PC-9 (cell line): ENCODE measurements around the gene TCHHL1. TPM values are rescaled to one million over a fixed set of nuclear protein-coding genes. Genes with fewer than 3 reads are reported as not detected.
A peak's percentile ranks its signal among the peaks of the same experiment; 100 is the strongest.

ENCODE experiments used
- BruUV-seq: library from RNA; stranded (reverse); fragments of 400-500 nt; replicated peaks from 2 replicates; lab custom pipeline; 2021; lab: Mats Ljungman, UMichigan
- CTCF ChIA-PET: fragments of 300-600 bp; sonication (Branson Sonifier 250); formaldehyde crosslinking; loops from one replicate; lab custom pipeline; 2022; ENCODE audit warnings: antibody characterized with exemption; lab: Charles Lee
- POLR2A ChIA-PET: fragments of 300-600 bp; sonication (Branson Sonifier 250); formaldehyde crosslinking; loops from one replicate; lab custom pipeline; 2022; ENCODE audit warnings: antibody characterized with exemption; ENCODE audit not compliant: unreplicated experiment; lab: Charles Lee
- DNase-seq, 2 experiments: peaks; one replicate each; pipeline versions ENCODE4 v3.0.0 to v3.0.0-alpha.2; 2015 to 2022; ENCODE audit warnings: mixed read lengths in 1 of 2
- H2AFZ ChIP-seq: fragments of 200-600 bp; sonication (generic); 2 replicates; pipeline ENCODE4 v1.8.1; 2017; ENCODE audit warnings: antibody characterized with exemption
- H3F3A ChIP-seq: fragments of 200-600 bp; sonication (generic); 2 replicates; pipeline ENCODE4 v1.8.1; 2017; ENCODE audit warnings: antibody characterized with exemption, mild to moderate bottlenecking, low read depth; ENCODE audit not compliant: insufficient read depth
- H3K27ac ChIP-seq: fragments of 200-600 bp; sonication (generic); 2 replicates; pipeline ENCODE4 v1.6.1; 2016; ENCODE audit warnings: mixed run types
- H3K27me3 ChIP-seq: fragments of 200-600 bp; sonication (generic); 2 replicates; pipeline ENCODE4 v1.6.1; 2016; ENCODE audit warnings: low read depth, mixed run types; ENCODE audit not compliant: insufficient read depth
- H3K36me3 ChIP-seq: fragments of 200-600 bp; sonication (generic); 2 replicates; pipeline ENCODE4 v1.6.1; 2016; ENCODE audit warnings: low read depth, mixed run types
- H3K4me1 ChIP-seq: fragments of 200-600 bp; sonication (generic); replicated peaks from 2 replicates; pipeline ENCODE4 v1.6.1; 2016; ENCODE audit warnings: mixed run types; ENCODE audit not compliant: insufficient read depth
- H3K4me2 ChIP-seq: fragments of 200-600 bp; sonication (generic); 2 replicates; pipeline ENCODE4 v1.6.1; 2017; ENCODE audit warnings: mixed run types
- H3K4me3 ChIP-seq: fragments of 200-600 bp; sonication (generic); 2 replicates; pipeline ENCODE4 v1.6.1; 2016; ENCODE audit warnings: mixed run types
- H3K79me2 ChIP-seq: fragments of 200-600 bp; sonication (generic); 2 replicates; pipeline ENCODE4 v1.6.1; 2017; ENCODE audit warnings: low read depth, mixed run types
- H3K9me2 ChIP-seq: fragments of 200-600 bp; sonication (generic); 2 replicates; pipeline ENCODE4 v1.8.1; 2017; ENCODE audit warnings: mild to moderate bottlenecking; ENCODE audit not compliant: insufficient read depth
- H3K9me3 ChIP-seq: fragments of 200-600 bp; sonication (generic); 2 replicates; pipeline ENCODE4 v1.8.1; 2016; ENCODE audit warnings: low read depth; ENCODE audit not compliant: insufficient read depth
- H4K20me1 ChIP-seq: fragments of 200-600 bp; sonication (generic); 2 replicates; pipeline ENCODE4 v1.8.1; 2017; ENCODE audit not compliant: insufficient read depth
- EZH2 ChIP-seq: fragments of 200-600 bp; sonication (generic); IDR thresholded peaks from 2 replicates; pipeline ENCODE4 v1.8.0; 2017; ENCODE audit warnings: antibody characterized with exemption, low read depth
- intact Hi-C: fragments of 100-400 bp; cut with micrococcal nuclease; formaldehyde crosslinking; loops from one replicate; pipeline ENCODE4 v1.10.0; 2022; ENCODE audit not compliant: unreplicated experiment
- total RNA-seq: library from RNA; stranded (reverse); gene quantifications from 2 replicates; pipeline ENCODE4 v1.2.3, GENCODE V29; 2021
- TF ChIP-seq, protein P1 (sequence below): fragments of 200-600 bp; sonication (generic); conservative IDR thresholded peaks from 2 replicates; pipeline ENCODE4 v1.6.1; 2017; ENCODE audit warnings: mixed run types, antibody characterized with exemption, mild to moderate bottlenecking, moderate library complexity

Gene TCHHL1
- total RNA-seq, 1 experiment from 2014 or later: not detected

DNA sequence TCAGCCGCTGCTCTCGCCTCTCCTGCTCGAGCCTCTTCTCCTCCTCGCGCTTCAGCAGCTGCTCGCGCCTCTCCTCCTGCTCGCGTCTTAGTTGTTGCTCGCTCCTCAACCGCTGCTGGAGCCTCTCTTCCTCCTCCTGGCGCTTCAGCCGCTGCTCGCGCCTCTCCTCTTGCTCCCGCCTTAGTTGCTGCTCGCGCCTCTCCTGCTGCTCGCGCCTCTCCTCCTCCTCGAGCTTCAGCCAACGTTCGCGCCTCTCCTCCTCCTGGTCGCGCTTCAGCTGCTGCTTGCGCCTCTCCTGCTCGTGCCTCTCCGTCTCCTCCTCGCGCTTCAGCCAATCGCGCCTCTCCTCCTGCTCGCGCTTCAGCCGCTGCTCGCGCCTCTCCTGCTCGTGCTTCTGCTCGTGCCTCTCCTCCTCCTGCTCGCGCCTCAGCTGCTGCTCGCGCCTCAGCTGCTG lies 22.7 kb upstream of the TCHHL1 start:
- no TSS peak for BruUV-seq
- Histone ChIP-seq H3F3A (peaks cover 15% of the 10 kb centered on the region; the same call in 1 of the 2 replicates), H3K79me2 (no peaks in the 10 kb centered on the region), H3K9me3 (peaks cover 9% of the 10 kb centered on the region), H2AFZ (peak overlapping the region; percentile 97), H4K20me1 (no peaks in the 10 kb centered on the region), H3K27ac (no peak overlapping the region), H3K27me3 (peaks cover 48% of the 10 kb centered on the region), H3K36me3 (no peaks in the 10 kb centered on the region), H3K9me2 (no peaks in the 10 kb centered on the region), H3K4me1 (peaks cover 15% of the 10 kb centered on the region; the same call in 1 of the 2 replicates), H3K4me2 (peak overlapping the region; percentile 100), H3K4me3 (peak overlapping the region; percentile 79)
- intact Hi-C loops: no loop called here
- POLR2A ChIA-PET: interaction anchor here (0.6 to 1.0 kb wide), 3 partner anchors 268 to 1041 kb away, joined by 3 to 6 read pairs (median 4); partner anchors contain the start of gene GABPB2
- no peak for TF ChIP-seq EZH2
- TF ChIP-seq, protein P1, sequence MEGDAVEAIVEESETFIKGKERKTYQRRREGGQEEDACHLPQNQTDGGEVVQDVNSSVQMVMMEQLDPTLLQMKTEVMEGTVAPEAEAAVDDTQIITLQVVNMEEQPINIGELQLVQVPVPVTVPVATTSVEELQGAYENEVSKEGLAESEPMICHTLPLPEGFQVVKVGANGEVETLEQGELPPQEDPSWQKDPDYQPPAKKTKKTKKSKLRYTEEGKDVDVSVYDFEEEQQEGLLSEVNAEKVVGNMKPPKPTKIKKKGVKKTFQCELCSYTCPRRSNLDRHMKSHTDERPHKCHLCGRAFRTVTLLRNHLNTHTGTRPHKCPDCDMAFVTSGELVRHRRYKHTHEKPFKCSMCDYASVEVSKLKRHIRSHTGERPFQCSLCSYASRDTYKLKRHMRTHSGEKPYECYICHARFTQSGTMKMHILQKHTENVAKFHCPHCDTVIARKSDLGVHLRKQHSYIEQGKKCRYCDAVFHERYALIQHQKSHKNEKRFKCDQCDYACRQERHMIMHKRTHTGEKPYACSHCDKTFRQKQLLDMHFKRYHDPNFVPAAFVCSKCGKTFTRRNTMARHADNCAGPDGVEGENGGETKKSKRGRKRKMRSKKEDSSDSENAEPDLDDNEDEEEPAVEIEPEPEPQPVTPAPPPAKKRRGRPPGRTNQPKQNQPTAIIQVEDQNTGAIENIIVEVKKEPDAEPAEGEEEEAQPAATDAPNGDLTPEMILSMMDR: no peak
- DNase-seq: peak in 1 of 2 experiments; percentile 29
- CTCF ChIA-PET: no interaction called here

DNA sequence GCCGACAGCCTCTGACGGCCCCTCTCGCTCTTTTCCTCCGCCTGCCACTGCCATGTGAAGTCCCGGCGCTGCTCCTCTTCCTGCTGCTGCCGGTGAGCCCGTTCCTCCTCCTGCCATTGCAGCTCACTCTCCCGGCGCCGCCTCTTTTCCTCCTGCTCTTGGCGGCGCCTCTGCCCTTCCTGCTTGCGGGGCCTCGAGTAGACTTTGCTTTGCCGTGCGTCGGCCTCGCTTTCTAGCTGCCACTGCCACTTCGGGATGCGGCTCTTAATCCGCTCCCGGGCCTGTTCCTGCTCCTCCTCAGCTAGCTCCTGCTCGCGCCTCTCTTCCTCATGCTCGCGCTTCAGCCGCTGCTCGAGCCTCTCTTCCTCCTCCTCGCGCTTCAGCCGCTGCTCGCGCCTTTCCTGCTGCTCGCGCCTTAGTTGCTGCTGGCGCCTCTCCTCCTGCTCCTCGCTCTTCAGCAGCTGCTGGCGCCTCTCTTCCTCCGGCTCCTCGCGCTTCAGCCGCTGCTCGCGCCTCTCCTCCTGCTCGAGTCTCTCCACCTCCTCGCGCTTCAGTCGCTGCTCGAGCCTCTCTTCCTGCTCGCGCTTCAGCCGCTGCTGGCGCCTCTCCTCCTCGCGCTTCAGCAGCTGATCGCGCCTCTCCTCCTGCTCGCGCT lies 22.1 kb upstream of the TCHHL1 start:
- Histone ChIP-seq H3K4me2 (peak overlapping the region; percentile 100), H3K27ac (no peak overlapping the region), H3F3A (peaks cover 15% of the 10 kb centered on the region; the same call in 1 of the 2 replicates), H2AFZ (peak overlapping the region; percentile 97), H3K36me3 (no peaks in the 10 kb centered on the region), H3K4me3 (peak overlapping the region; percentile 79), H3K27me3 (peaks cover 44% of the 10 kb centered on the region), H4K20me1 (no peaks in the 10 kb centered on the region), H3K79me2 (no peaks in the 10 kb centered on the region), H3K9me3 (peaks cover 9% of the 10 kb centered on the region), H3K9me2 (no peaks in the 10 kb centered on the region), H3K4me1 (peaks cover 15% of the 10 kb centered on the region; the same call in 1 of the 2 replicates)
- TF ChIP-seq, protein P1: no peak
- no peak for TF ChIP-seq EZH2
- CTCF ChIA-PET: interaction anchor here (0.7 to 1.1 kb wide), 2 partner anchors 51 to 58 kb away, joined by 3 to 4 read pairs; no protein-coding TSS in a partner anchor
- POLR2A ChIA-PET: interaction anchor here (0.6 to 1.0 kb wide), 3 partner anchors 76 to 1040 kb away, joined by 3 to 6 read pairs (median 6); partner anchors contain the start of gene GABPB2
- intact Hi-C loops: no loop called here
- no TSS peak for BruUV-seq
- DNase-seq: peak; percentile 40 to 45

DNA sequence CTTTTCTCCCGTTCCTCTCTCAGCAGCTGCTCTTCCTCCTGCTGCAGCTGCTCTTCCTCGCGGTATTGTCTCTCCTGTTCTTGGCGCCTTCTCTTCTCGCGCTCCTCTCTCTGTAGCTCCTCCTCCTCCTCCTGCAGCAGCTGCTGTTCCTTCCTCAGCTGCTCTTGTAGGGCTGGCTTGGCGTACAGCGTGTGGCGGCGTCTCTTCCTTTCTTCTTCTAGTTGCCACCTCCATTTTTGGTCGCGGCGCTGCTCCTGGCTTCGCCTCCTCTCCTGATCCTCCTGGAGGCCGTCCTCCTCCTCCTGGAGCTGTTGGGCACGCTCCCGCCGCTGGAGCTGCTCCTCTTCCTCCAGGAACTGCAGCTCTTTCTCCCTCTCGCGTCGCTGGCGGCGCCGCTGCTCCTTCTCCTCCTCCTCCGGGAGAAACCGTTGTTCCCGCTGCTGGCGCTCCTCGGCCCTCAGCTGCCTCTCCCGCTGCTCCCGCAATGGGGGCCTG lies 21.5 kb upstream of the TCHHL1 start:
- H4K20me1 ChIP-seq: no peaks in the 10 kb centered on the region
- TF ChIP-seq EZH2: no peak
- TF ChIP-seq, protein P1: no peak
- peak; percentile 38 to 58 for DNase-seq
- peak overlapping the region; percentile 100 for H3K4me2 ChIP-seq
- no peaks in the 10 kb centered on the region for H3K79me2 ChIP-seq
- H3F3A ChIP-seq: peaks cover 15% of the 10 kb centered on the region; the same call in 1 of the 2 replicates
- POLR2A ChIA-PET: interaction anchor here (0.6 to 1.0 kb wide), 4 partner anchors 49 to 1040 kb away, joined by 5 to 6 read pairs (median 6); partner anchors contain the start of gene GABPB2
- peaks cover 15% of the 10 kb centered on the region; the same call in 1 of the 2 replicates for H3K4me1 ChIP-seq
- H3K4me3 ChIP-seq: peak overlapping the region; percentile 79
- no peaks in the 10 kb centered on the region for H3K9me2 ChIP-seq
- intact Hi-C loops: no loop called here
- H2AFZ ChIP-seq: peak overlapping the region; percentile 97
- peaks cover 44% of the 10 kb centered on the region for H3K27me3 ChIP-seq
- CTCF ChIA-PET: interaction anchor here (0.7 to 1.1 kb wide), 2 partner anchors 52 to 57 kb away, joined by 3 to 4 read pairs; no protein-coding TSS in a partner anchor
- no TSS peak for BruUV-seq
- no peaks in the 10 kb centered on the region for H3K36me3 ChIP-seq
- H3K27ac ChIP-seq: no peak overlapping the region
- H3K9me3 ChIP-seq: peaks cover 9% of the 10 kb centered on the region
